ENCODE results near the gene BIRC2. TPM values are rescaled to one million over a fixed set of nuclear protein-coding genes. Genes with fewer than 3 reads are reported as not detected.

Gene BIRC2
- total and polyA plus RNA-seq, 10 of the 15 experiments (the other 5 are each of a cell fraction or from before 2014, with no cell fraction given) = 13.8 to 75.8 (median 26.5) TPM

- H3K27ac ChIP-seq (ENCODE audit: control insufficient read depth, insufficient read depth) = no peak overlapping the region
- TF ChIP-seq EED (IDR thresholded peaks at IDR 0.05; ENCODE audit: low read depth) = no peak
- TF ChIP-seq HSF1 (IDR thresholded peaks at IDR 0.05; ENCODE audit: low read depth, low read length) = no peak
- no peak for TF ChIP-seq PAX5 (IDR thresholded peaks at IDR 0.05; ENCODE audit: borderline replicate concordance, low read depth, low read length)
- no peak for TF ChIP-seq MTA2 (IDR thresholded peaks at IDR 0.05; ENCODE audit: low read depth)
- no peak for TF ChIP-seq RAD21 (IDR thresholded peaks at IDR 0.05; ENCODE audit: insufficient read depth, low read depth, low read length)
- TF ChIP-seq STAT3 (IDR thresholded peaks at IDR 0.05; ENCODE audit: low read depth, low read length) = no peak
- TF ChIP-seq TBL1XR1 (IDR thresholded peaks at IDR 0.05; ENCODE audit: low read depth, low read length) = no peak
- TF ChIP-seq LARP7 (IDR thresholded peaks at IDR 0.05) = no peak
- TF ChIP-seq JUNB (IDR thresholded peaks at IDR 0.05) = no peak
- no peak for TF ChIP-seq PKNOX1 (IDR thresholded peaks at IDR 0.05)
- no peak for TF ChIP-seq IRF4 (IDR thresholded peaks at IDR 0.05; ENCODE audit: low read depth, low read length)
- no peak for TF ChIP-seq ZNF24 (IDR thresholded peaks at IDR 0.05)
- ChIA-PET CTCF (interaction anchor here (3.3 kb wide), 1 partner anchor 12 kb away, joined by 22 read pairs; no protein-coding TSS in a partner anchor), SMC1A (ENCODE audit: uncharacterized antibody, unreplicated experiment) (no interaction called here), RAD21 (ENCODE audit: unreplicated experiment) (no interaction called here), POLR2A (no interaction called here)
- H3K79me2 ChIP-seq (ENCODE audit: control insufficient read depth, insufficient read depth, low read length) = no peaks in the 10 kb centered on the region
- no peaks in the 10 kb centered on the region for H3K9me3 ChIP-seq (replicated peaks; ENCODE audit: control insufficient read depth, insufficient read depth, low read length)
- ATAC-seq = no peak
- no TSS peak for BruUV-seq (replicated peaks)
- H3K4me3 ChIP-seq = no peak overlapping the region
- H2AFZ ChIP-seq (ENCODE audit: control insufficient read depth, low read depth, low read length) = no peak overlapping the region
- no peaks in the 10 kb centered on the region for H4K20me1 ChIP-seq (ENCODE audit: control insufficient read depth, insufficient read depth)
- H3K9ac ChIP-seq (ENCODE audit: control insufficient read depth, insufficient read depth, low read length) = no peak overlapping the region
- no peaks in the 10 kb centered on the region for H3K27me3 ChIP-seq (replicated peaks in 1 of 2; ENCODE audit: control insufficient read depth in 2 of 2, insufficient read depth in 2 of 2, low read length in 1 of 2)
- DNase-seq (ENCODE audit: low read depth, low spot score) = no peak
- FAIRE-seq = no peak
- intact Hi-C loops (cut with micrococcal nuclease; ENCODE audit: unreplicated experiment) = no loop called here
- peaks cover 0 to 13% of the 10 kb centered on the region in 2 experiments; a peak in 3 of 4 replicates for H3K36me3 ChIP-seq (ENCODE audit: control insufficient read depth in 2 of 2, insufficient read depth in 2 of 2, low read length in 1 of 2)
- 96% methylated on average over 2 of the region's 2 CpGs for WGBS (ENCODE audit: insufficient coverage, insufficient replicate concordance, low lambda C conversion rate, missing lambda C conversion rate)
- in situ Hi-C loops (cut with MboI) = loop anchor here (25.0 kb wide), 1 partner anchor 109 kb away; no protein-coding TSS in a partner anchor
- H3K4me1 ChIP-seq (ENCODE audit: control insufficient read depth, insufficient read depth, low read length) = no peaks in the 10 kb centered on the region
- H3K4me2 ChIP-seq (ENCODE audit: control insufficient read depth, insufficient read depth) = no peak overlapping the region
Measured at GRCh38 chr11:102377891-102378290, 30.9 kb downstream of the BIRC2 start.

All from GM12878 (cell line).